RWPE2 (cell line): ENCODE results near the gene DDX41.

Source experiments
- ATAC-seq: fragments of 200-7000 bp; cut with Tn5 transposase; 3 replicates; pipeline ENCODE4 v1.9.1; 2021; ENCODE audit warnings: low read depth
- DNase-seq: peaks from one replicate; pipeline ENCODE4 v3.0.0-alpha.2; 2020; ENCODE audit warnings: low spot score
- H3K27ac ChIP-seq: fragments of 450-650 bp; 2 replicates; pipeline ENCODE4 v1.5.1; 2017; ENCODE audit warnings: mild to moderate bottlenecking; ENCODE audit not compliant: poor library complexity, severe bottlenecking
- H3K27me3 ChIP-seq: fragments of 250-450 bp; sonication (Bioruptor Pico); 2 replicates; pipeline ENCODE4 v1.5.1; 2021; ENCODE audit warnings: mild to moderate bottlenecking, moderate library complexity; ENCODE audit not compliant: insufficient read depth, poor library complexity, severe bottlenecking
- H3K36me3 ChIP-seq: fragments of 250-450 bp; sonication (Bioruptor Pico); 2 replicates; pipeline ENCODE4 v1.5.1; 2020; ENCODE audit warnings: low read depth, mild to moderate bottlenecking, moderate library complexity
- H3K4me1 ChIP-seq: fragments of 250-450 bp; sonication (Bioruptor Pico); 2 replicates; pipeline ENCODE4 v1.5.1; 2021; ENCODE audit warnings: mild to moderate bottlenecking, moderate library complexity; ENCODE audit not compliant: insufficient read depth, poor library complexity, severe bottlenecking
- H3K4me3 ChIP-seq: fragments of 250-450 bp; sonication (Bioruptor Pico); 2 replicates; pipeline ENCODE4 v1.5.1; 2021; ENCODE audit warnings: mild to moderate bottlenecking, moderate library complexity; ENCODE audit not compliant: severe bottlenecking
- H3K9me3 ChIP-seq: fragments of 250-450 bp; sonication (Bioruptor Pico); 2 replicates; pipeline ENCODE4 v1.5.1; 2021; ENCODE audit warnings: mild to moderate bottlenecking, moderate library complexity; ENCODE audit not compliant: severe bottlenecking
- CTCF ChIP-seq: fragments of 450-650 bp; IDR thresholded peaks from one replicate; pipeline ENCODE4 v1.5.1; 2017; ENCODE audit warnings: mild to moderate bottlenecking, moderate library complexity; ENCODE audit not compliant: poor library complexity, severe bottlenecking

Gene DDX41

DNA sequence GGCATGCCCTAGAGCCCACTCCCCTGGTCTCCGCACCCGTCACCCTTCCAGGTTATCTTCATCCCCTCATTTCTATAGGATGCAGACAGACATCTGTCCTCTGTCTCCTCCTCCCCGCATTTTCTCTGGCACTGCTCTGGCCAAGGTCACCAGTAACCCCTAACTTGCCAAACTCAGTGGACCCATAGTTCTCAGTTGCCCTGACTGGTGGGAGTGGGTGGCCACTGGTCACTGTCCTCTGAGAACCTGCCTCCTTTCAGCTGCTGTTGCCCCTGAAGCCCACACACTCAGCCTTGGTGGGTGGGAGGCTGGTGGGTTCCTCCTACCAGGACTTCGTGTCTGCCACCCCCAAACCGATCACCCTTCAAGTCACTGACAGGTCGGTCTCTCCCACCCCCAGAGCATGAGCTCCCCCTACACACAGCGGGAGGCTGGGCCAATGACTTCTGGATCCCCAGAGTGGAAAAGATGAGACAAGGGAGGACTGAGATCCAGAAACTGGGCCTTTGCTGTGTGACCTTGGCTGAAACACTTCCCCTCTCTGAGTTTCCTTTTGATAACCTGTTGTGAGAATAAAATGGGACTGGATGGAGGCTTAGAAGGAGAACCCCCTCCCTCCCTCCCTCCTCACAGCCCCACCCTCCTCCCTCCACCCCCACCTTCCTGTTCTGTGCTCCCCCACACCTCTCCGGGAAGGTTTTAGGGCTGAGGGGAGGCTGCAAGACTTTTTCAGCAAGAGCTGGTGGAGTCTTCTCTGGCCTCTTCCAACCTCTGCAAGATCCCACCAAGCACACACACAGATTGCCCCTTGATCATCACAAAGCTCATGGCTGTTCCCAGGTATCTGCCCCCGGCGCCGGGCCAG lies 41.0 kb downstream of the DDX41 start:
- no peaks in the 10 kb centered on the region for H3K27me3 ChIP-seq
- H3K27ac ChIP-seq = no peak overlapping the region
- ATAC-seq = no peak
- no peak overlapping the region for H3K4me3 ChIP-seq
- DNase-seq = no peak
- H3K36me3 ChIP-seq = peaks cover 5% of the 10 kb centered on the region; the same call in 1 of the 2 replicates
- H3K4me1 ChIP-seq = peaks cover 23% of the 10 kb centered on the region
- H3K9me3 ChIP-seq = no peaks in the 10 kb centered on the region
- TF ChIP-seq CTCF = no peak

DNA sequence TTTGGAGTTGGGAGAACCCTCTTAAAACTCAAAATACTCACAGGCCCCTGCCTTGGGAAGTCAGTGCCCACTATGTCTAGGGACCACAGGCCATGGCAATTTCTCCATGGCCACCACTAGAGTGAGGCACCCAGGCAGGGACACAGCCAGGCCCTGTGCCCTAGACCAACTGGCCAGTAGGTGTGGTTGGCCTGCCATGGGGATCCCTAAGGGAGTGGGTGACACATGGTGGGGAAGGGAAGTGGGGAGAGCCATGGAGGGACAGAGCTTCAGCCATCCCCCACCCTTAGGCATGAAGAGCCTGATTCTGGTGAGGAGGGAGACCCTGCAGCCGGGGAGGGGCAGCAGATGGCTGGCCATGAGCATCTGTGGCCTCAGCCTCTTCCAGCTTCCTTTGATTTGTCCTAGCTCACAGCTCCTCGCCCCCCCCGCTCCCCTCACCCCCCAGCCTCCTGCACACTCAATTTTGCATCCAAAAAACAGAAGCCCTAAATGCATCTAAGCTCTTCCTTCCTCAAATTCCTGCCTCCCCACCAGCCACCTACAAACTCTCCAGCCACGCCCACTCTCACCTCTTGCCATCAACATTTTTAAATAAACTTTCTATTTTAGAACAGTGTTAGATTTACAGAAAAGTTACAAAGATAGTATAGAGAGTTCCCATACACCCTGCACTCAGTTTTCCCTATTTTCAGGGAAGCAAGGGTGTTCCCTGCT lies 41.8 kb downstream of the DDX41 start:
- H3K4me1 ChIP-seq = peaks cover 23% of the 10 kb centered on the region
- DNase-seq (no peak), ATAC-seq (no peak)
- no peak overlapping the region for H3K27ac ChIP-seq
- TF ChIP-seq CTCF = no peak
- no peak overlapping the region for H3K4me3 ChIP-seq
- H3K36me3 ChIP-seq = peaks cover 5% of the 10 kb centered on the region; the same call in 1 of the 2 replicates
- no peaks in the 10 kb centered on the region for H3K27me3 ChIP-seq
- no peaks in the 10 kb centered on the region for H3K9me3 ChIP-seq

- H3K27ac ChIP-seq = no peak overlapping the region
- DNase-seq = no peak
- no peak overlapping the region for H3K4me3 ChIP-seq
- no peaks in the 10 kb centered on the region for H3K27me3 ChIP-seq
- H3K4me1 ChIP-seq = peaks cover 21% of the 10 kb centered on the region
- ATAC-seq = no peak
- peaks cover 5% of the 10 kb centered on the region; the same call in 1 of the 2 replicates for H3K36me3 ChIP-seq
- no peaks in the 10 kb centered on the region for H3K9me3 ChIP-seq
- no peak for TF ChIP-seq CTCF
These were observed 42.7 kb downstream of the DDX41 start for GRCh38 chr5:177474002-177474476.

- peaks cover 9% of the 10 kb centered on the region for H3K36me3 ChIP-seq
- TF ChIP-seq CTCF = no peak
- peak within 1 kb of the TSS; percentile 69 for H3K27ac ChIP-seq
- H3K4me3 ChIP-seq = peak within 1 kb of the TSS; percentile 97
- DNase-seq (no peak), ATAC-seq (peak; percentile 53)
- no peaks in the 10 kb centered on the region for H3K9me3 ChIP-seq
- H3K27me3 ChIP-seq = no peaks in the 10 kb centered on the region
- peaks cover 16% of the 10 kb centered on the region for H3K4me1 ChIP-seq
These were observed 43.2 kb downstream of the DDX41 start, which contains the start of gene DBN1 for GRCh38 chr5:177473443-177474001. TSS of gene DBN1 (minus strand) at chr5:177473634. CDS start at chr5:177473521, 113 bp downstream.
